Measurements from ENCODE around the gene MYL6.

GRCh38 chr12:56172839-56173238 is 14.7 kb downstream of the MYL6 start:
- TF ChIP-seq EZH2 (IDR thresholded peaks at IDR 0.05; ENCODE audit: borderline replicate concordance, low read length): no peak
- TF ChIP-seq, protein P1, sequence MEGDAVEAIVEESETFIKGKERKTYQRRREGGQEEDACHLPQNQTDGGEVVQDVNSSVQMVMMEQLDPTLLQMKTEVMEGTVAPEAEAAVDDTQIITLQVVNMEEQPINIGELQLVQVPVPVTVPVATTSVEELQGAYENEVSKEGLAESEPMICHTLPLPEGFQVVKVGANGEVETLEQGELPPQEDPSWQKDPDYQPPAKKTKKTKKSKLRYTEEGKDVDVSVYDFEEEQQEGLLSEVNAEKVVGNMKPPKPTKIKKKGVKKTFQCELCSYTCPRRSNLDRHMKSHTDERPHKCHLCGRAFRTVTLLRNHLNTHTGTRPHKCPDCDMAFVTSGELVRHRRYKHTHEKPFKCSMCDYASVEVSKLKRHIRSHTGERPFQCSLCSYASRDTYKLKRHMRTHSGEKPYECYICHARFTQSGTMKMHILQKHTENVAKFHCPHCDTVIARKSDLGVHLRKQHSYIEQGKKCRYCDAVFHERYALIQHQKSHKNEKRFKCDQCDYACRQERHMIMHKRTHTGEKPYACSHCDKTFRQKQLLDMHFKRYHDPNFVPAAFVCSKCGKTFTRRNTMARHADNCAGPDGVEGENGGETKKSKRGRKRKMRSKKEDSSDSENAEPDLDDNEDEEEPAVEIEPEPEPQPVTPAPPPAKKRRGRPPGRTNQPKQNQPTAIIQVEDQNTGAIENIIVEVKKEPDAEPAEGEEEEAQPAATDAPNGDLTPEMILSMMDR (conservative IDR thresholded peaks at IDR 0.05 in 1 of 2, IDR thresholded peaks at IDR 0.05 in 1 of 2; ENCODE audit: extremely low read depth in 1 of 2, insufficient read depth in 1 of 2, low read depth in 1 of 2, low read length in 2 of 2): no peak

Data from mammary epithelial cell (primary cell).